ENCODE data around the gene OR13J1.

DNA sequence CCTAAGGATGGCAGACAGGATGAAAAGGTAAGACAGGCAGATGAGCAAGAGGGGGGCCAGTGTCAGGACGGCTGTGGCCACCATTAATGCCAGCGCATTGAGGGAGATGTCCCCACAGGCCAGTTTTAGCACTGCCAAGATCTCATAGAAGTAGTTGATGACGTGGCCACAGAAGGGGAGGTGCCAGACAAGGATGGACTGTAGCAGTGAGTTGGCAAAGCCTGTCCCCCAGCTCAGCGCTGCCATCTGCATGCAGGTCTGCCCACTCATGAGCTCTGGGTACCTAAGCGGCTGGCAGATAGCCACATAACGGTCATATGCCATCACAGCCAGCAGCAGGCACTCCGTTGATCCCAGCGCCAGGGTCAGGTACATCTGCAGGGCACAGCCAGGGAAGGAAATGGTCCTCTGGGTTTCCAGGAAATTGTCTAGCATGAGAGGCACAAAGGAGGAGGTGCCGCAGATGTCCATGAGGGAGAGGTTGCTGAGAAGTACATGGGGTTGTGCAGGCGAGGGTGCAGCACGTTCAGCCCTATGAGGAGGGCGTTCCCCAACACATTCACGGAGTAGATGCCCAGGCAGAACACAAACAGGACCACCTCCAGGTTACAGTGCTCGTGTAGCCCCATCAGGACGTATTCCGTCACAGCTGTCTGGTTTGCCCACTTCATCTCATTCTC, 10.8 kb downstream of the OR13J1 start:
- TF ChIP-seq, protein P1, sequence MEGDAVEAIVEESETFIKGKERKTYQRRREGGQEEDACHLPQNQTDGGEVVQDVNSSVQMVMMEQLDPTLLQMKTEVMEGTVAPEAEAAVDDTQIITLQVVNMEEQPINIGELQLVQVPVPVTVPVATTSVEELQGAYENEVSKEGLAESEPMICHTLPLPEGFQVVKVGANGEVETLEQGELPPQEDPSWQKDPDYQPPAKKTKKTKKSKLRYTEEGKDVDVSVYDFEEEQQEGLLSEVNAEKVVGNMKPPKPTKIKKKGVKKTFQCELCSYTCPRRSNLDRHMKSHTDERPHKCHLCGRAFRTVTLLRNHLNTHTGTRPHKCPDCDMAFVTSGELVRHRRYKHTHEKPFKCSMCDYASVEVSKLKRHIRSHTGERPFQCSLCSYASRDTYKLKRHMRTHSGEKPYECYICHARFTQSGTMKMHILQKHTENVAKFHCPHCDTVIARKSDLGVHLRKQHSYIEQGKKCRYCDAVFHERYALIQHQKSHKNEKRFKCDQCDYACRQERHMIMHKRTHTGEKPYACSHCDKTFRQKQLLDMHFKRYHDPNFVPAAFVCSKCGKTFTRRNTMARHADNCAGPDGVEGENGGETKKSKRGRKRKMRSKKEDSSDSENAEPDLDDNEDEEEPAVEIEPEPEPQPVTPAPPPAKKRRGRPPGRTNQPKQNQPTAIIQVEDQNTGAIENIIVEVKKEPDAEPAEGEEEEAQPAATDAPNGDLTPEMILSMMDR (IDR thresholded peaks at IDR 0.05; ENCODE audit: low read depth, low read length, missing input control) = no peak
- TF ChIP-seq FOXA1 (IDR thresholded peaks at IDR 0.05) (no peak), TAF1 (conservative IDR thresholded peaks at IDR 0.05) (no peak), YY1 (IDR thresholded peaks at IDR 0.05) (no peak), ZBTB33 (IDR thresholded peaks at IDR 0.05) (no peak), FOXA2 (IDR thresholded peaks at IDR 0.05) (no peak), RAD21 (IDR thresholded peaks at IDR 0.05) (no peak), RXRA (IDR thresholded peaks at IDR 0.05) (no peak), ATF3 (IDR thresholded peaks at IDR 0.05) (no peak), SP1 (IDR thresholded peaks at IDR 0.05) (no peak), GABPA (IDR thresholded peaks at IDR 0.05 in 1 of 2, conservative IDR thresholded peaks at IDR 0.05 in 1 of 2) (no peak)
- TF ChIP-seq, protein P2, sequence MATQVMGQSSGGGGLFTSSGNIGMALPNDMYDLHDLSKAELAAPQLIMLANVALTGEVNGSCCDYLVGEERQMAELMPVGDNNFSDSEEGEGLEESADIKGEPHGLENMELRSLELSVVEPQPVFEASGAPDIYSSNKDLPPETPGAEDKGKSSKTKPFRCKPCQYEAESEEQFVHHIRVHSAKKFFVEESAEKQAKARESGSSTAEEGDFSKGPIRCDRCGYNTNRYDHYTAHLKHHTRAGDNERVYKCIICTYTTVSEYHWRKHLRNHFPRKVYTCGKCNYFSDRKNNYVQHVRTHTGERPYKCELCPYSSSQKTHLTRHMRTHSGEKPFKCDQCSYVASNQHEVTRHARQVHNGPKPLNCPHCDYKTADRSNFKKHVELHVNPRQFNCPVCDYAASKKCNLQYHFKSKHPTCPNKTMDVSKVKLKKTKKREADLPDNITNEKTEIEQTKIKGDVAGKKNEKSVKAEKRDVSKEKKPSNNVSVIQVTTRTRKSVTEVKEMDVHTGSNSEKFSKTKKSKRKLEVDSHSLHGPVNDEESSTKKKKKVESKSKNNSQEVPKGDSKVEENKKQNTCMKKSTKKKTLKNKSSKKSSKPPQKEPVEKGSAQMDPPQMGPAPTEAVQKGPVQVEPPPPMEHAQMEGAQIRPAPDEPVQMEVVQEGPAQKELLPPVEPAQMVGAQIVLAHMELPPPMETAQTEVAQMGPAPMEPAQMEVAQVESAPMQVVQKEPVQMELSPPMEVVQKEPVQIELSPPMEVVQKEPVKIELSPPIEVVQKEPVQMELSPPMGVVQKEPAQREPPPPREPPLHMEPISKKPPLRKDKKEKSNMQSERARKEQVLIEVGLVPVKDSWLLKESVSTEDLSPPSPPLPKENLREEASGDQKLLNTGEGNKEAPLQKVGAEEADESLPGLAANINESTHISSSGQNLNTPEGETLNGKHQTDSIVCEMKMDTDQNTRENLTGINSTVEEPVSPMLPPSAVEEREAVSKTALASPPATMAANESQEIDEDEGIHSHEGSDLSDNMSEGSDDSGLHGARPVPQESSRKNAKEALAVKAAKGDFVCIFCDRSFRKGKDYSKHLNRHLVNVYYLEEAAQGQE (IDR thresholded peaks at IDR 0.05) = no peak
- TF ChIP-seq, protein P3, sequence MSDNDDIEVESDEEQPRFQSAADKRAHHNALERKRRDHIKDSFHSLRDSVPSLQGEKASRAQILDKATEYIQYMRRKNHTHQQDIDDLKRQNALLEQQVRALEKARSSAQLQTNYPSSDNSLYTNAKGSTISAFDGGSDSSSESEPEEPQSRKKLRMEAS (IDR thresholded peaks at IDR 0.05) = no peak
